Omental fat pad (tissue), 4 donors: ENCODE data around the gene ZNF341. TPM values are rescaled to one million over a fixed set of nuclear protein-coding genes. Genes with fewer than 3 reads are reported as not detected.

Experiments used
- ATAC-seq: fragments of 150-250 bp; one replicate; pipeline ENCODE4 v1.9.1; 2016; ENCODE audit warnings: mild to moderate bottlenecking, moderate library complexity; ENCODE audit not compliant: low FRiP score
- DNase-seq: peaks from one replicate; pipeline ENCODE4 v3.0.0-alpha.2; 2019; ENCODE audit warnings: low spot score
- total RNA-seq, 4 donors: library from RNA; depleted of rRNA; stranded (reverse); fragments of >200 nt; gene quantifications; one replicate each; pipeline ENCODE4 v1.1.0, GENCODE V29; 2016
- TF ChIP-seq, protein P1 (sequence below), 3 donors: fragments of 450-650 bp; IDR thresholded peaks; one replicate each; pipeline ENCODE4 v1.5.1; 2016 to 2017; ENCODE audit warnings: antibody characterized with exemption in 3 of 3, mild to moderate bottlenecking in 3 of 3, moderate library complexity in 2 of 3

Gene ZNF341
- total RNA-seq, 4 donors from 2014 or later: 1.6 to 2.3 (median 2.0) TPM

DNA sequence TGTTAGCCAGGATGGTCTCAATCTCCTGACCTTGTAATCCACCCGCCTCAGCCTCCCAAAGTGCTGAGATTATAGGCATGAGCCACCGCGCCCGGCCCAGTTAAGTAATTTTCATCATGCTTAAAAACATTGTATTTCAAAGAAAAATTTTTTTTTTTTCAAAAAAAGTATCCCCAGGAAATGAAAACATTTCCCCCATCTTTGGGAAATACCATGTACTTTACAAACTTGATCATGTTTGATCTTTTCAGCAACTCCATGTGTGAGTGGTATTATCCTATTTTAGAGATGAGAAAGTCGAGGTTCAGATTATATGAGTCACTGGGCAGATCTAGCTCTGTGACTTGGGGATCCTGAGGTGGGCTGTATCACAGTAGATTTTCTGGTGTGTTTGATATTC, 91.2 kb downstream of the ZNF341 start:
- no peak for DNase-seq
- no peak for ATAC-seq
- TF ChIP-seq, protein P1, sequence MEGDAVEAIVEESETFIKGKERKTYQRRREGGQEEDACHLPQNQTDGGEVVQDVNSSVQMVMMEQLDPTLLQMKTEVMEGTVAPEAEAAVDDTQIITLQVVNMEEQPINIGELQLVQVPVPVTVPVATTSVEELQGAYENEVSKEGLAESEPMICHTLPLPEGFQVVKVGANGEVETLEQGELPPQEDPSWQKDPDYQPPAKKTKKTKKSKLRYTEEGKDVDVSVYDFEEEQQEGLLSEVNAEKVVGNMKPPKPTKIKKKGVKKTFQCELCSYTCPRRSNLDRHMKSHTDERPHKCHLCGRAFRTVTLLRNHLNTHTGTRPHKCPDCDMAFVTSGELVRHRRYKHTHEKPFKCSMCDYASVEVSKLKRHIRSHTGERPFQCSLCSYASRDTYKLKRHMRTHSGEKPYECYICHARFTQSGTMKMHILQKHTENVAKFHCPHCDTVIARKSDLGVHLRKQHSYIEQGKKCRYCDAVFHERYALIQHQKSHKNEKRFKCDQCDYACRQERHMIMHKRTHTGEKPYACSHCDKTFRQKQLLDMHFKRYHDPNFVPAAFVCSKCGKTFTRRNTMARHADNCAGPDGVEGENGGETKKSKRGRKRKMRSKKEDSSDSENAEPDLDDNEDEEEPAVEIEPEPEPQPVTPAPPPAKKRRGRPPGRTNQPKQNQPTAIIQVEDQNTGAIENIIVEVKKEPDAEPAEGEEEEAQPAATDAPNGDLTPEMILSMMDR (IDR thresholded peaks at IDR 0.05): no peak

DNA sequence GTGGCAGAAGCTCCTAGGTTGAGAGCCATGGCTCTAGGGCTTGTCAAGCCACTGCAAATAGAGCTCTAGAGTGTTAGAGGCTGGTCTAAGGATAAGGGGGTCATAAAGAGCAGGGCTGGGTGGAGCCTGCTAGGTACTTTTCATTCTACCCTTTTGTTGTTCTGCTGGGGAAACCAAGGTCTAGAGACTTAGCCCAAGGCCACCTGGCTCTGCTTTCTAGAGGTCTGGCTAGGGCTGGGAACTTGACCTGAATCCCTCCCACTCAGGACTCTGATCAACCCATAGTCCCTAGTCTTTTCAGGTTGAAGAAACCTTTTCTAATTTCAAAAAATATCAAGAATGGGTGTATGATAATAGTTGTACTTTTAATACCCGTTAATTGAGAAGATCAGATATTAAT, 93.1 kb downstream of the ZNF341 start:
- DNase-seq (no peak), ATAC-seq (no peak)
- TF ChIP-seq, protein P1 (IDR thresholded peaks at IDR 0.05): no peak

DNA sequence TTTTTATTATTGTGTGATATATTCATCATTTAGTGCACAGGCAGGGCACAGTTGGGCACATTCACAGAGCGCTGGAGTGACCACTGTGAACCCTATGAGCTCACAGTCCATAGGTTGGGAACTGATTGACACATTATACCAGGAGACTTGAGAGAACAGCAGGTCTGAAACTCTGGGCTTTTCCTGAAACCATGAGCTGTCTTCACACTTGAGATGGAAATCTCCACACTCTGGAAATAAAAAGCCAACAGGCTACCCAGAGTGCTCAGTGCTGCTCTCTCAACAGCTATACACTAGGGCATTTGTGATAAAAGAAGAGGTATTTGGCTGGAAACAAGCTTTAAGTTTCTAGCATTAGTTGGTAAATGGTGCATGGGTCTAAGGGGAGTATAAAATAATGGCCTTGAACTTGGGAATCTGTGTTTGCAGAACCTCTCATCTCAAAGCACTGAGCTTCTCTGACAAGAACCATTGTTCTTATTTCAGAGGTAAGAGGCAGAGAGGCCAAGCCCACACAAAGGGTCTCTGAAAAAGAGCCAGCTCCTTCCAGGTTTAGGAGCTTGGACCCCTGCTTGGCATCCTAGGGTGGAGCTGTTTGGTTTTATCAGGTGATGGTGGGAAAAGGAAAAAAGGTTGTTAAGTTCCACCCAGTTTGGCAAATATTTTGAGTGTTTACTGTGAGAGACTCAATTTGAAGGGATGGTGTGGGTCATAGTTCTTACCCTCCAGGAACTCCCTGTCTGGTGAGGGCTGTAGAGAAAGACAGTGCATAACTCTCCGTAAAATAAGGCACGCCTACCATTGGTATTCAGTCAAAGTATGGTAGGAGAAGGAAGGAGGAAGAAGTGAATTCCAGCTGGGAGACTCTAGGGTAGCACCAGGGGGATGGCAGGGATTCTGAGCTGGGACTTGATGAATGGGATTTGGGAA, 93.8 kb downstream of the ZNF341 start:
- ATAC-seq: no peak
- TF ChIP-seq, protein P1 (IDR thresholded peaks at IDR 0.05): no peak
- no peak for DNase-seq

- DNase-seq (no peak), ATAC-seq (no peak)
- TF ChIP-seq, protein P1 (IDR thresholded peaks at IDR 0.05): no peak
Observed at GRCh38 chr20:33826270-33826897, 94.6 kb downstream of the ZNF341 start.

DNA sequence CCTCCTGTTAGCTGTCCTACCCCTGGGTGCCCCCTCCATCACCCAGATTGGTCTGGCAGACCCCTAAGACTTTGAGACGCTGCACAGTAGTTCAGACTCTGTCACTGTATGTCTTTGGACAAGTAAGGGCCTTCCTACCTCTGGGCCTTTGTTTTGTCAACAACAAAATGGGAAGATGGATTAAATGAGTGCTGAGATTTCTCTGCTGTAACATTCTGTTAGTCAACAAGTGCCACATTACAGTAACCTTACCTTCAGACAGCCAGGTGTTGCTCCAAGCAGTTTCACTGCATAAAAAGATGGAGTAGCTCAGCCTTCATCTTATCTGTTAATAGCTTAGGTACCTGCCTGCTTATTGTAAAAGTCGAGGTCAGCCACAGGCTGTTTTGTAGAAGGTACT, 95.3 kb downstream of the ZNF341 start:
- no peak for ATAC-seq
- TF ChIP-seq, protein P1 (IDR thresholded peaks at IDR 0.05): no peak
- DNase-seq: no peak

DNA sequence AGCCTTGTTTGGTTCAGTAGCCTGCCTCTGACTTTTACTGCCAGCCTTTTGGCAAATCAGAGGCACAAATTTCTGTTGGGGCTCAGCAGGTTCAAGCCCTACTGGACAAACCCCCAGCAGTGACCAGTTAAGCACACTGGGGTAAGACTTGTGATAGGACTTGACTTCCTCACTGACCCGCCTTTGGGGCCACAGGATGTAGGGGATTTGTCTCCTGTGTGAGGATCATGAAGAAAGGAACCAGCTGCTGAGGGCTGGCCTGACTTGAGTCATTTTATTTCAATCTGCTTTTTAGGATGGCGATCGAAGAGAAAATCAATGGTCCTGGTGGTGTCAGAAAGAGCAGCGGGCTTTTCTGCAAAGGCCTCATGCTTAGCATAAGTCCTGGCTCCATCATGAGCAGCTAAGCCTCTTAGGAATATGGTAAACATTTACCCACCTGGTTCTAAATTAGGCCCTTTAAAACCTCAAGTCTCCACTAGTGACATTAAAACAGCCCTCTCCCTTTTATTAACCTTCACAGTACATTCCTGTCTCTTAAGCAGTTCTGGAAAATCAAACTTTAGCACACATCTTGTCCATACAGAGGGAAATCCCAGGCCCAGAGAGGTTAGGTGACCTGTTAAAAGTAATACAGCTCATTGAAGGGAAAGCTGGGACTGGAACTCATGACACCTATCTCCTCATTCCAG, 96.0 kb downstream of the ZNF341 start:
- no peak for DNase-seq
- TF ChIP-seq, protein P1 (IDR thresholded peaks at IDR 0.05): no peak
- no peak for ATAC-seq
